Adrenal gland (tissue), 12 donors: ENCODE measurements around the gene PPEF2. TPM values are rescaled to one million over a fixed set of nuclear protein-coding genes. Genes with fewer than 3 reads are reported as not detected.

Experiments used
- DNase-seq, 7 donors: peaks; one replicate each; pipeline ENCODE4 v3.0.0-alpha.2; 2019 to 2020
- H3K27ac ChIP-seq, 5 donors: fragments of 200-600 bp; sonication (generic) in 4 of 5; 1 replicate in 3 of 5; 2 replicates in 2 of 5; pipeline versions ENCODE4 v1.5.1 to v1.8.0; 2016 to 2020; ENCODE audit warnings: mild to moderate bottlenecking in 1 of 5
- H3K27me3 ChIP-seq: fragments of 200-600 bp; 2 replicates; pipeline ENCODE4 v1.8.0; 2021
- H3K36me3 ChIP-seq, 2 donors: fragments of 200-600 bp; replicated peaks in 1 of 2; 1 replicate in 1 of 2; 2 replicates in 1 of 2; pipeline versions ENCODE4 v1.5.1 to v1.8.0; 2018 to 2022
- H3K4me1 ChIP-seq, 2 donors: fragments of 200-600 bp; replicated peaks in 1 of 2; 1 replicate in 1 of 2; 2 replicates in 1 of 2; pipeline versions ENCODE4 v1.5.1 to v1.8.0; 2018 to 2021
- H3K4me3 ChIP-seq, 4 donors: fragments of 200-600 bp; sonication (generic) in 3 of 4; one replicate each; pipeline ENCODE4 v1.5.1; 2016 to 2018
- H3K9me3 ChIP-seq, 3 donors: fragments of 200-600 bp; sonication (generic) in 1 of 3; replicated peaks in 1 of 3; 1 replicate in 2 of 3; 2 replicates in 1 of 3; pipeline versions ENCODE4 v1.5.1 to v1.8.0; 2016 to 2021
- CTCF ChIP-seq, 6 experiments: fragments of 450-650 bp in 4 of 6; fragments of 200-600 bp in 2 of 6; sonication (generic) in 1 of 6; IDR thresholded peaks; 1 replicate in 5 of 6; 2 replicates in 1 of 6; pipeline versions ENCODE4 v1.5.1 to v1.8.0; 2016 to 2021; ENCODE audit warnings: antibody characterized with exemption in 6 of 6, mild to moderate bottlenecking in 2 of 6, moderate library complexity in 1 of 6
- POLR2A ChIP-seq, 2 donors: fragments of 450-650 bp; IDR thresholded peaks; one replicate each; pipeline ENCODE4 v1.6.1; 2017; ENCODE audit warnings: antibody characterized with exemption in 2 of 2, mild to moderate bottlenecking in 2 of 2, moderate library complexity in 1 of 2
- WGBS, 4 donors: extraction: QIAGEN DNeasy Blood & Tissue Kit in 2 of 4; methylation state at CpG; one replicate each; pipeline versions ENCODE4 v1.1.5 to v1.1.7; 2013 to 2017; 5-methylcytosine and 5-hydroxymethylcytosine counted together
- intact Hi-C, 2 donors: fragments of 100-400 bp; cut with DNase I; formaldehyde crosslinking; loops; one replicate each; pipeline versions ENCODE4 v1.14.1 to v1.15.0; 2022 to 2023
- polyA plus RNA-seq, 3 donors: library from polyadenylated mRNA; stranded (reverse); fragments of 200-250 nt in 2 of 3; fragments of 350-450 nt in 1 of 3; fragmentation: Illumina TruSeq in 1 of 3; extraction: RNeasy Lipid Tissue Mini Kit (QIAGEN cat#74804) in 1 of 3; gene quantifications; one replicate each; pipeline ENCODE4 v1.2.3, GENCODE V29; 2013 to 2014
- small RNA-seq, 2 donors: library from RNA; depleted of rRNA; stranded (forward); fragments of <200 nt; gene quantifications; one replicate each; pipeline ENCODE3, GENCODE V24; 2016
- total RNA-seq, 9 donors: library from RNA; depleted of rRNA in 4 of 9; stranded (reverse); fragments of >200 nt in 4 of 9; fragments of 120-200 nt in 1 of 9; fragmentation: NEBNext Ultra II Directional in 1 of 9; extraction: Animal tissue kit (Norgen Biotek cat#: 25700) in 1 of 9; gene quantifications; one replicate each; pipeline versions ENCODE4 v1.1.0 to v1.2.4, GENCODE V29; 2013 to 2023
- donor health status: healthy with polysubstance abuse.
- donor health status: Bipolar disorder and iron deficiency.
- donor health status: DM: yes; HTN: yes; CAD: no.
- donor health status: DM: no; HTN: no; CAD: no.
- donor health status: DM: no; HTN: no; CAD: no.
- donor health status: DM: yes; HTN: yes; CAD: no.

Gene PPEF2
- total and polyA plus RNA-seq, 12 donors: 0.03 to 0.08 (median 0.06) TPM; not detected in 9

DNA sequence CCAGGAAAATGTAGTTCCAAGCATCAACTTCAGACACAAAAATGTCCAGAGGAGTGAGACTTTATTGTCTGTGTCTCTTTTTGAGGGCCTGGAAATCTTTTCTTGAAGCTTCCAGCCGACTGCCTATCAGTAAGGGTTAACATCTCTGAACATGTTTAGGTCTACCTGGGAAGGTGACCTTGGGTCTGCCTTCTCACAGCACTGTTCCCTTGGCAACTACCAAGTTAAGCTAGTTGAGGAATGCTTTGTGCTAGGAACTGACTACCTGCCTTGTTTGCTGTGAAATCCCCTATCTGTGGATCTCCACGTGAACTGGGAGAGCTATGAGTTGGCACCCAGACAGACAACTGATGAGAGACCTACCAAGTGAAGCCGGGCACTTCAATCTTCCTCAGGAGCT is 81.6 kb downstream of the PPEF2 start:
- no peak for DNase-seq
- intact Hi-C loops: no loop called here
- WGBS, 4 donors: 82 to 97% (median 90%) methylated on average over 2 to 3 of the region's 3 CpGs

GRCh38 chr4:75820197-75820596 is 82.1 kb downstream of the PPEF2 start:
- no peaks in the 10 kb centered on the region for H3K9me3 ChIP-seq
- intact Hi-C loops: no loop called here
- no peaks in the 10 kb centered on the region for H3K4me1 ChIP-seq
- DNase-seq: no peak
- H3K27ac ChIP-seq: no peak overlapping the region
- H3K4me3 ChIP-seq: no peak overlapping the region
- peaks cover 0 to 8% of the 10 kb centered on the region in 2 donors for H3K36me3 ChIP-seq
- no peaks in the 10 kb centered on the region for H3K27me3 ChIP-seq
- no peak for TF ChIP-seq POLR2A (IDR thresholded peaks at IDR 0.05)
- no peak for TF ChIP-seq CTCF (IDR thresholded peaks at IDR 0.05)
- WGBS, 4 donors: 26 to 34% (median 32%) methylated on average over 2 of the region's 2 CpGs

More for the DNA sequence above, 81.6 kb downstream of the PPEF2 start:
- Histone ChIP-seq H3K27me3 (no peaks in the 10 kb centered on the region), H3K36me3 (peaks cover 0 to 3% of the 10 kb centered on the region in 2 donors), H3K4me3 (no peak overlapping the region), H3K4me1 (no peaks in the 10 kb centered on the region), H3K9me3 (no peaks in the 10 kb centered on the region), H3K27ac (no peak overlapping the region)
- TF ChIP-seq POLR2A (IDR thresholded peaks at IDR 0.05) (no peak), CTCF (IDR thresholded peaks at IDR 0.05) (no peak)

DNA sequence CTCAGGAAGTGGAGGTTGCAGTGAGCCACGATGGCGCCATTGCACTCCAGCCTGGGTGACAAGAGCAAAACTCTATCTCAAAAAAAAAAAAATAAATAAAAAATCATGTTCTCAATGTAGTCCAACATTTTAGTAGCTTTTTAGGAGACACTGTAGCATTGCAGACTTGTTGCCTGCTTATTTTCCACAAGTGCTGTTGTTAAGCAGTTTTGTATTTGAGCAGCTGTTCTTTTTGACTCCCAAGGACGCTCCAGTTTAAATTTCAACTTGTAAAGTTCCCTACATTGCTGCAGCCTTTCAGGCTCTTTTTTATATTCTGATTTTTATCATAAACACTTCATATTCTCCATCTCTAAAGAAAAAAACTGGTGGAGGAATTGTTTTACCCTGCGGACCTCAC is 83.1 kb downstream of the PPEF2 start:
- DNase-seq: no peak
- H3K4me3 ChIP-seq: no peak overlapping the region
- TF ChIP-seq CTCF (IDR thresholded peaks at IDR 0.05): no peak
- intact Hi-C loops: no loop called here
- H3K4me1 ChIP-seq: no peaks in the 10 kb centered on the region
- H3K27me3 ChIP-seq: no peaks in the 10 kb centered on the region
- 68 to 92% (median 81%) methylated on average over 4 of the region's 4 CpGs for WGBS, 4 donors
- no peaks in the 10 kb centered on the region for H3K9me3 ChIP-seq
- peaks cover 0 to 19% of the 10 kb centered on the region in 2 donors for H3K36me3 ChIP-seq
- no peak overlapping the region for H3K27ac ChIP-seq

DNA sequence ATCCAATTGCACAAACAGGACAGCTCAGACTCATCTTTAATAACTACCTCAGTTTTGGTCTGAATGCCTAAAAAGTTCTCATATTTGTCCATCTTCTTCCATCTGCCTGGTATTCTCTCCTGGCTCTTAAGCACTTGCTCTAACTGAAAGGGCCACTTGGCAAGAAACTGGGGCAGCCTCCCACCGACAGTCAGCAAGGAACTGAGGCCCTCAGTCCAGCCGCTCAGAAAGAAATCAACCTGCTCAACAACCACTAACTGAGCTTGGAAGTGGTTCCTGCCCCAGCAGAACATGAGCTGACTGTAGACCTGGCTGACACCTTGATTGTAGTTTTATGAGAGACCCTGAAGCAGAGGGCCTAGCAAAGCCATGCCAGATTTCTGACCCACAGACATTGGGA is 84.4 kb downstream of the PPEF2 start:
- H3K4me1 ChIP-seq: no peaks in the 10 kb centered on the region
- no peaks in the 10 kb centered on the region for H3K27me3 ChIP-seq
- peaks cover 0 to 30% of the 10 kb centered on the region in 2 donors for H3K36me3 ChIP-seq
- TF ChIP-seq CTCF (IDR thresholded peaks at IDR 0.05) (no peak), POLR2A (IDR thresholded peaks at IDR 0.05) (no peak)
- WGBS, 4 donors: 92 to 94% (median 93%) methylated on average over 2 of the region's 2 CpGs
- intact Hi-C loops: no loop called here
- H3K9me3 ChIP-seq: no peaks in the 10 kb centered on the region
- no peak for DNase-seq
- no peak overlapping the region for H3K4me3 ChIP-seq
- no peak overlapping the region for H3K27ac ChIP-seq

Small RNA genes lying within 50 kb of the gene (small RNA-seq; reads per million reads assigned to genes)
- gene RNU2-16P: 0 reads per million in 2 donors

Other genes starting within 250 kb of the PPEF2 start
- 100 to 1,000 TPM in 8 of 9 donors, 10 to 100 TPM in 1; 80.4 to 215 (median 116) TPM for gene G3BP2, start 229.0 kb downstream of the PPEF2 start, total RNA-seq
- 100 to 1,000 TPM in 1 of 3 donors, 10 to 100 TPM in 2; 10.0 to 167 (median 22.6) TPM for gene G3BP2, start 229.0 kb downstream of the PPEF2 start, polyA plus RNA-seq
- gene USO1, start 177.9 kb downstream of the PPEF2 start, total RNA-seq: 100 to 1,000 TPM in 1 of 9 donors, 10 to 100 TPM in 8; 55.3 to 109 (median 71.4) TPM
- 100 to 1,000 TPM in 1 of 3 donors, 10 to 100 TPM in 2; 27.4 to 102 (median 29.4) TPM for gene USO1, start 177.9 kb downstream of the PPEF2 start, polyA plus RNA-seq
- gene NAAA, start 38.6 kb upstream of the PPEF2 start, total RNA-seq: 10 to 100 TPM; 19.1 to 75.6 (median 30.1) TPM
- 10 to 100 TPM in 1 of 3 donors, 1 to 10 TPM in 2; 5.1 to 12.5 (median 7.8) TPM for gene NAAA, start 38.6 kb upstream of the PPEF2 start, polyA plus RNA-seq
- gene SDAD1, start 88.5 kb upstream of the PPEF2 start, total RNA-seq: 10 to 100 TPM; 17.3 to 50.3 (median 32.9) TPM
- gene SDAD1, start 88.5 kb upstream of the PPEF2 start, polyA plus RNA-seq: 10 to 100 TPM; 11.5 to 56.0 (median 15.8) TPM
- 1 to 10 TPM in 3 of 9 donors, under 1 TPM in 5, not detected in 1; 0.11 to 4.7 (median 0.45) TPM for gene CXCL9, start 105.1 kb upstream of the PPEF2 start, total RNA-seq
- gene CXCL9, start 105.1 kb upstream of the PPEF2 start, polyA plus RNA-seq: 1 to 10 TPM in 2 of 3 donors, under 1 TPM in 1; 0.67 to 6.4 (median 1.9) TPM
- 10 to 100 TPM in 1 of 9 donors, 1 to 10 TPM in 4, under 1 TPM in 3, not detected in 1; 0.28 to 41.4 (median 1.4) TPM for gene CXCL10, start 121.0 kb upstream of the PPEF2 start, total RNA-seq
- gene CXCL10, start 121.0 kb upstream of the PPEF2 start, polyA plus RNA-seq: 1 to 10 TPM; 1.1 to 6.8 (median 3.0) TPM
- gene CXCL11, start 133.6 kb upstream of the PPEF2 start, total RNA-seq: under 1 TPM in 3 of 9 donors, not detected in 6; 0.11 to 0.98 (median 0.61) TPM
- 1 to 10 TPM in 1 of 3 donors, under 1 TPM in 2; 0.10 to 1.2 (median 0.24) TPM for gene CXCL11, start 133.6 kb upstream of the PPEF2 start, polyA plus RNA-seq
- gene ART3, start 172.3 kb upstream of the PPEF2 start, total RNA-seq: 1 to 10 TPM in 1 of 9 donors, under 1 TPM in 1, not detected in 7; 0.70 to 1.1 TPM
- under 1 TPM; 0.16 to 0.88 (median 0.55) TPM for gene ART3, start 172.3 kb upstream of the PPEF2 start, polyA plus RNA-seq
- 10 to 100 TPM; 10.8 to 37.7 (median 23.2) TPM for gene NUP54, start 245.9 kb upstream of the PPEF2 start, total RNA-seq
- gene NUP54, start 245.9 kb upstream of the PPEF2 start, polyA plus RNA-seq: 10 to 100 TPM; 19.5 to 22.0 (median 21.6) TPM